ENCODE results near the gene LMBRD2.
"Not testable (repeated sequence)": the region's sequence is repeated elsewhere in the genome, so short reads cannot be mapped to it uniquely, and the experiment has no call there.

Gene LMBRD2

GRCh38 chr5:36151434-36152323 lies at the start of gene LMBRD2, which contains the start of gene SKP2:
Gene LMBRD2, minus strand, starts transcription at chr5:36151887. Its CDS starts 8,538 bp downstream, at chr5:36143349.
Gene SKP2, plus strand, starts transcription at chr5:36152111. Its CDS starts 152 bp downstream, at chr5:36152263.
- peak; percentile 98 to 99 for DNase-seq

- no peak for DNase-seq
These were observed 48.8 kb upstream of the LMBRD2 start for GRCh38 chr5:36200513-36200912.

GRCh38 chr5:36199620-36200019 lies 47.9 kb upstream of the LMBRD2 start:
- no peak for DNase-seq

- DNase-seq, result not testable (repeated sequence)
These were observed 47.1 kb upstream of the LMBRD2 start for GRCh38 chr5:36198783-36199182.

- no peak for DNase-seq
These were observed 46.6 kb upstream of the LMBRD2 start for GRCh38 chr5:36198281-36198680.

GRCh38 chr5:36193746-36194145 lies 42.1 kb upstream of the LMBRD2 start:
- no peak for DNase-seq

GRCh38 chr5:36184408-36184807 lies 32.7 kb upstream of the LMBRD2 start:
- not testable (repeated sequence) for DNase-seq

GRCh38 chr5:36181774-36182173 lies 30.1 kb upstream of the LMBRD2 start:
- no peak for DNase-seq

GRCh38 chr5:36180556-36181350 lies 29.1 kb upstream of the LMBRD2 start:
- no peak for DNase-seq

GRCh38 chr5:36179950-36180349 lies 28.3 kb upstream of the LMBRD2 start:
- DNase-seq, result no peak

GRCh38 chr5:36178524-36178890 lies 26.8 kb upstream of the LMBRD2 start:
- no peak for DNase-seq

GRCh38 chr5:36177715-36178523 lies 26.2 kb upstream of the LMBRD2 start:
- DNase-seq, result peak; percentile 8 to 69

- DNase-seq, result no peak
These were observed 25.5 kb upstream of the LMBRD2 start for GRCh38 chr5:36177154-36177553.

- no peak for DNase-seq
These were observed 23.4 kb upstream of the LMBRD2 start for GRCh38 chr5:36175043-36175442.

GRCh38 chr5:36174119-36174518 lies 22.4 kb upstream of the LMBRD2 start:
- DNase-seq, result no peak

GRCh38 chr5:36173426-36173825 lies 21.7 kb upstream of the LMBRD2 start:
- DNase-seq, result no peak

GRCh38 chr5:36172599-36172998 lies 20.9 kb upstream of the LMBRD2 start:
- no peak for DNase-seq

- DNase-seq, result no peak
These were observed 19.2 kb upstream of the LMBRD2 start for GRCh38 chr5:36170832-36171424.

- DNase-seq, result no peak
These were observed 17.1 kb upstream of the LMBRD2 start for GRCh38 chr5:36168737-36169136.

GRCh38 chr5:36164461-36164860 lies 12.8 kb upstream of the LMBRD2 start:
- DNase-seq, result no peak

- no peak for DNase-seq
These were observed 11.3 kb upstream of the LMBRD2 start for GRCh38 chr5:36162810-36163486.

- no peak for DNase-seq
These were observed 9.7 kb upstream of the LMBRD2 start for GRCh38 chr5:36161361-36161760.
